Measurements from ENCODE around the gene RPL37. TPM values are rescaled to one million over a fixed set of nuclear protein-coding genes. Genes with fewer than 3 reads are reported as not detected.

RPL37 gene
- total and polyA plus RNA-seq, 4 experiments from 2014 or later = 1,217 to 2,448 (median 2,380) TPM

Other genes starting within 250 kb of the RPL37 start
- 10 to 100 TPM; 59.3 to 64.9 TPM for gene PTGER4, start 155.3 kb downstream of the RPL37 start, total RNA-seq
- gene PTGER4, start 155.3 kb downstream of the RPL37 start, polyA plus RNA-seq = 100 to 1,000 TPM in 1 of 2 donors, 10 to 100 TPM in 1; 62.7 to 106 TPM
- gene TTC33, start 79.3 kb downstream of the RPL37 start, total RNA-seq = 10 to 100 TPM; 15.2 to 16.2 TPM
- 10 to 100 TPM; 13.2 to 17.2 TPM for gene TTC33, start 79.3 kb downstream of the RPL37 start, polyA plus RNA-seq
- 100 to 1,000 TPM; 113 to 120 TPM for gene PRKAA1, start 36.8 kb downstream of the RPL37 start, total RNA-seq
- 10 to 100 TPM; 51.7 to 59.0 TPM for gene PRKAA1, start 36.8 kb downstream of the RPL37 start, polyA plus RNA-seq
- gene CARD6, start 6.1 kb upstream of the RPL37 start, total RNA-seq = 1 to 10 TPM; 4.4 to 4.6 TPM
- 1 to 10 TPM; 2.4 to 5.0 TPM for gene CARD6, start 6.1 kb upstream of the RPL37 start, polyA plus RNA-seq
- not detected for gene C7, start 74.3 kb upstream of the RPL37 start, total RNA-seq
- gene C7, start 74.3 kb upstream of the RPL37 start, polyA plus RNA-seq = not detected
- not detected for gene MROH2B, start 236.1 kb upstream of the RPL37 start, total RNA-seq
- gene MROH2B, start 236.1 kb upstream of the RPL37 start, polyA plus RNA-seq = not detected